ENCODE data around the gene SIGLEC6.

SIGLEC6 gene

GRCh38 chr19:51531349-51532315 lies at the start of gene SIGLEC6:
Gene SIGLEC6 (minus strand): TSS chr19:51531670. CDS start chr19:51531648, 22 bp downstream.
- peak; percentile 38 for DNase-seq (ENCODE audit: low read depth)

GRCh38 chr19:51576850-51577249 lies 45.4 kb upstream of the SIGLEC6 start:
- no peak for DNase-seq (ENCODE audit: low read depth)

GRCh38 chr19:51573331-51573730 lies 41.9 kb upstream of the SIGLEC6 start:
- no peak for DNase-seq (ENCODE audit: low read depth)

GRCh38 chr19:51572908-51573307 lies 41.4 kb upstream of the SIGLEC6 start:
- no peak for DNase-seq (ENCODE audit: low read depth)

- no peak for DNase-seq (ENCODE audit: low read depth)
Measured at GRCh38 chr19:51572410-51572809, 40.9 kb upstream of the SIGLEC6 start.

GRCh38 chr19:51571599-51571998 lies 40.1 kb upstream of the SIGLEC6 start:
- DNase-seq (ENCODE audit: low read depth), result no peak

- DNase-seq (ENCODE audit: low read depth), result peak; percentile 79
Measured at GRCh38 chr19:51570962-51571575, 39.6 kb upstream of the SIGLEC6 start, which contains the start of gene ZNF175. Gene ZNF175 (plus strand): TSS chr19:51571283. CDS start chr19:51573330, 2,047 bp downstream.

- no peak for DNase-seq (ENCODE audit: low read depth)
Measured at GRCh38 chr19:51568456-51568855, 37.0 kb upstream of the SIGLEC6 start.

GRCh38 chr19:51567583-51567982 lies 36.1 kb upstream of the SIGLEC6 start:
- no peak for DNase-seq (ENCODE audit: low read depth)

GRCh38 chr19:51566489-51567100 lies 35.1 kb upstream of the SIGLEC6 start:
- DNase-seq (ENCODE audit: low read depth), result no peak

- no peak for DNase-seq (ENCODE audit: low read depth)
Measured at GRCh38 chr19:51565583-51565982, 34.1 kb upstream of the SIGLEC6 start.

- DNase-seq (ENCODE audit: low read depth), result no peak
Measured at GRCh38 chr19:51564791-51565190, 33.3 kb upstream of the SIGLEC6 start.

GRCh38 chr19:51560339-51560738 lies 28.9 kb upstream of the SIGLEC6 start:
- DNase-seq (ENCODE audit: low read depth), result no peak

GRCh38 chr19:51559240-51559639 lies 27.8 kb upstream of the SIGLEC6 start:
- DNase-seq (ENCODE audit: low read depth), result no peak

GRCh38 chr19:51552996-51553725 lies 21.7 kb upstream of the SIGLEC6 start:
- peak; percentile 38 for DNase-seq (ENCODE audit: low read depth)

GRCh38 chr19:51552608-51552995 lies 21.1 kb upstream of the SIGLEC6 start:
- no peak for DNase-seq (ENCODE audit: low read depth)

GRCh38 chr19:51551673-51552432 lies 20.4 kb upstream of the SIGLEC6 start:
- no peak for DNase-seq (ENCODE audit: low read depth)

GRCh38 chr19:51550848-51551672 lies 19.6 kb upstream of the SIGLEC6 start:
- no peak for DNase-seq (ENCODE audit: low read depth)

- no peak for DNase-seq (ENCODE audit: low read depth)
Measured at GRCh38 chr19:51549533-51550324, 18.3 kb upstream of the SIGLEC6 start.
